ENCODE results near the gene DCDC2.
"Not testable (repeated sequence)": the region's sequence is repeated elsewhere in the genome, so short reads cannot be mapped to it uniquely, and the experiment has no call there.

The DCDC2 gene

GRCh38 chr6:24257282-24257681 lies 100.6 kb downstream of the DCDC2 start:
- DNase-seq (ENCODE audit: low read depth): no peak

DNA sequence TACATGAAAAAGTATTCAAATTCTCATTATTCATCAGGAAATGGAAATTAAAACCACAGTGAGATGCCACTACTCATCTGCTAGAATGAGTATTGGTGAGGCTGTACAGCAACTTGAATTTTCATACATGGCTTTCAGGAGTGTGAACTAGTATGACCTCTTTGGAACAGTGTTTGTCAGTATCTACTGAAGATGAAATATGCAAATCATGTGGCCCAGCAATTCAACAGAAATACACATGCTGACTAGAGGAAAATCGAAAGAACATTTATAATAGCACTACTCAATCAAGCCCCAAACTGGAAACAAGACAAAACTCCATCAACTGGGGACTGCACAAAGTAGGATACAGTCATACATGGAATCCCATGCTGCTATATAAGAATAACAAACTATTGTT lies 102.2 kb downstream of the DCDC2 start:
- no peak for DNase-seq (ENCODE audit: low read depth)

- no peak for DNase-seq (ENCODE audit: low read depth)
Measured at GRCh38 chr6:24253360-24253759, 104.5 kb downstream of the DCDC2 start.

GRCh38 chr6:24252280-24252679 lies 105.6 kb downstream of the DCDC2 start:
- no peak for DNase-seq (ENCODE audit: low read depth)

GRCh38 chr6:24251339-24251738 lies 106.5 kb downstream of the DCDC2 start:
- DNase-seq (ENCODE audit: low read depth): no peak

DNA sequence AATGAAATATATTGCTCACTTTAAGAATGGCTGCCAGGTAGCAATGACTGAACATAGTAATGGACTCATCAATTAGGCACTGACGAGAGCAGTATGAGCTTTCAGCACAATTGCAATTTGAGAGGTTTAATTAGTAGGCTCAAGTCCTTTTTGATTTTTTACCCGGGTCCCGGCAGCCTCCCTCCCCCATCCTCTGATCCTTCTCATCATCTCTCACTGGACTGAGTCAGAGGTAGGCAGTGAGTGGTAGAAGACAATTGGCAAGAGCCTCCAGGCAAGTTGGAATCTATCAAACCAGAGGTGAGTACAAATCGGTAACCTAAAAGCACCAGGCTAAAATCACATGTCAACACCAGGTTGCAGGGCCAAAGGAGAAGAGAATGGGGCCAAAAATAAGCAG lies 107.9 kb downstream of the DCDC2 start:
- no peak for DNase-seq (ENCODE audit: low read depth)

DNA sequence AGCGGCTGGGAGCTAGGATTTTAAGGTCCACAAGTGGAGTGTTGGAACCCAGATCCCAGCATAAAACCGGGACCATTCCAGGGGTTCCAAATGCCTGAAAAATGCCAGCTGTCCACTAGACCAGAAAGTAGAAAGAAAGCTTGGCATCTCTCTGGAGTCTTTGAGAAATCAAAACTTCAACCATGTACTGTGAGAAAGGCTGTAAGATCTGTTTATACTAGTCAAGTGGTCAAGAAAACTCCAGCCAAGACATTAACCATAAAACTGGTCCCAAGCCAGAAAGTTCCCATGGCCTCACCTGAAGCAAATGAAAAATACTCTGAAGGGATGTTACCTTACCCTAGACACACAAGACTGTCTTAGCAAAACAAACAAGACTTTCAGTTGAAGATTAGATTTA lies 112.6 kb downstream of the DCDC2 start:
- no peak for DNase-seq (ENCODE audit: low read depth)

DNA sequence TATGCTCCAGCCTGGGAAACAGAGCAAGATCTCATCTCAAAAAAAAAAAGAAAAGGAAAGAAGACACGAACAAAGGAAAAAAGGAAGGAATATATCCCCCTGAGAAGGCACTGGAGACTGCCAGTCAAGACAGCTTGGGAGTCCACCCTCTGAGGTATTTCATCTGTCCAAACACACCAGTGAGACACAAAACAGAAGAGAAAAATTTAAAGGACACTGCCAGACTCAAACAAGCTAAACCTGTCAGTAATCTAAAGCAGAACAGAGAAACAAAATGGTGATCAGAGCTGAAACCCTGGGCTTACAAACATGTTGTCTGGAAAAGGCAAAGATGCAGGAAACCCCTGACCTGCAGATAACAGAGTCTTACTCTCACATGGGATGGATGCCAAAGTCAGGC lies 114.9 kb downstream of the DCDC2 start:
- no peak for DNase-seq (ENCODE audit: low read depth)

GRCh38 chr6:24241779-24242178 lies 116.1 kb downstream of the DCDC2 start:
- not testable (repeated sequence) for DNase-seq (ENCODE audit: low read depth)

DNA sequence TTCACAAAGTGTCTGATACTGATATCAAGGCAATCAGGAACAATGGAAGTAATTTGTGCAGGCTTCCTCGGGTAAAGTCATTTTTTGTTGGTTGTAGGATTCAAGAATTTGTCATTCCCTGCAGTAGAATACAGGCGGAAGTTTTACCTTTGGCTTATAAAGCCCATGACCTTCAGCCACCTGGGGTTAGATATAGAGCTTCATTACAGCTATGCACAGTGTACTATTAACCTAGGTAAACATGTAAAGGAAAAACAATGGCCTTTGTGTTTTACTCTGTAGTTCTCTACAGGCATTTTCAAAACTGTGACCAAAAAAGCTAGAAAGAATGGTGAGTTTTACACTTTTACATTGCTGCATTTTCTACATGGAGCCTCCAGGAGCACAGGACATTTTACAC lies 116.9 kb downstream of the DCDC2 start:
- no peak for DNase-seq (ENCODE audit: low read depth)

DNA sequence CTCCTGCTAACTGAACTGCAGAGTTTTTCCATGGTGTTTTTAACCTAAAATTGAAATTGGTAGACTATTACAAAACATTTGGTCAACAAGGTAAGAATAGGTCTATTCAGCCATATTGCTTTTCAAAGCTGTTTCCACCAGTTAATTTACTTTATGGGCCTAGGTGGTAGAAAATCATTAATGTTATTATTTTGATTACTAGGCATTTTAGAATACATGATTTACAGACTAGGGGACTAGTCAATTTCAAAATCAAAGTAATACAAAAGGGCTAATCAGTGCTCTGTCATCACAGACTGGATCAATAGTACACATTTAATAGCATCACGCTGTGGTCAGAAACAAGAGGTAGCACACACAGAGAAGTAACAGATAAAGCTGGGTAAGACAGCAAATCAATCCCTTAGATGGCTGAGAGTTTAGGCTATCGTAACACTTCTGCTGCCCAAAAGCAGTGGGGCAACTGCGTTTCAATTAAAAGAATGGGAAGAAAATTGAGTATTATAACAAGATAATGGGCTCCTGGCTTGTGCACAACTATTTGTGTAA lies 117.4 kb downstream of the DCDC2 start:
- DNase-seq (ENCODE audit: low read depth): no peak

DNA sequence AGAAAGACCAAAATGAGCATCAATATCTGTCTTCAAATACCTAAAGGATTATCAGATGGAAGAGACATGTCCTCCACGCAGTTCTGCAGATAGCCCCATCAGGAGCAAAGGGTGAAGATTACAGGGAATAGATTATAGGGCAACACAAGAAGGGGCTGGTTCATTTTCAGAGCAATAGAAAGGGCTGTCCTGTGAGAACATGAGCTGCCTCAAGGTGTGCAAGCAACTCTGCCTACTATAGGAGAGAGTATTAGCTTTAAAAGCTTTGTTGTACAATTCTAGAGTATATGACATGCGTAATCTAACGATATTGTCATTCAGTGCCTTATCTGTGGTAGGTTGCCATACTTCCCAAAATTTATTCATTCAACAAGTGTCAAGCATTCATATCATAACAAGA lies 119.2 kb downstream of the DCDC2 start:
- no peak for DNase-seq (ENCODE audit: low read depth)

GRCh38 chr6:24236779-24237178 lies 121.1 kb downstream of the DCDC2 start:
- DNase-seq (ENCODE audit: low read depth): not testable (repeated sequence)

- DNase-seq (ENCODE audit: low read depth): no peak
Measured at GRCh38 chr6:24233813-24234442, 123.9 kb downstream of the DCDC2 start.

- DNase-seq (ENCODE audit: low read depth): no peak
Measured at GRCh38 chr6:24231438-24231977, 126.4 kb downstream of the DCDC2 start.

GRCh38 chr6:24229696-24230405 lies 128.0 kb downstream of the DCDC2 start:
- DNase-seq (ENCODE audit: low read depth): no peak

- DNase-seq (ENCODE audit: low read depth): no peak
Measured at GRCh38 chr6:24228681-24229255, 129.1 kb downstream of the DCDC2 start.

DNA sequence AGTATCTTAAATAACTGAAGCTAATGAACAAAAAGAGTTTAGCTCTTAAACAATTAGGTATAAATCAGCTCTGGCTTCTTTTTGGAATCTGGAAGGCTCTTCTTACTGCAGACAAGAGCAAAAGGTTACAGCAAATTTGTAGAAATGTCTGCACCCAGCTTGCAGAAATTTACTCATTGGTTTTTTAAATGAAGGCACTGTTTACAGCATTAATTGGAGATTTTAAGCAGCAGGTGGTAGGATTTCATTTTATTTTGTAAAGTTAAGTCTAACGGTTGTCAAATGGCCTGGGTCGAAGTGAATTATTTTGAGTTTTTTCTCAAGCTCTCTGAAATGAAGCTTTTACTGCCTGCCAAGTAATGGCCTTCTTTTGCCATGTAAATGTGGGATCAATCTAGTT lies 129.7 kb downstream of the DCDC2 start:
- DNase-seq (ENCODE audit: low read depth): no peak

DNA sequence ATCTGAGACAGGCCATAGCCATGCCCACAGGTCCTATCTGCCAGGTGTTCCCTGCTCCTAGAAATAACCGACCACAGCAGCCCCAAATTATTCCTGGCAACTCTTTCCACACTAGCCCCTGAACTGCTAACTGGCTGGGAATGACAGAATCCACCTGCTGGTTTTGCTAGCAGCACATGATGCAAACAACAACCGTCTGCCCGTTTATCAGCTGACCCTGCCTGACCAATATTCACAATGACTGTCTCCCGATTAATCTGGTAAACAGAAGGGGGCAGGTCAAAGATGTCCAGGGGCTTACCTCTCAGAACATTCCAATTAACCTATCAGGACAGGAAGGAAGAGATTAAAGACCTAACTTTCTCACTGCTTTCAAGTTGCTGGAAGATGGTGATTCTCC lies 130.3 kb downstream of the DCDC2 start:
- DNase-seq (ENCODE audit: low read depth): no peak

DNA sequence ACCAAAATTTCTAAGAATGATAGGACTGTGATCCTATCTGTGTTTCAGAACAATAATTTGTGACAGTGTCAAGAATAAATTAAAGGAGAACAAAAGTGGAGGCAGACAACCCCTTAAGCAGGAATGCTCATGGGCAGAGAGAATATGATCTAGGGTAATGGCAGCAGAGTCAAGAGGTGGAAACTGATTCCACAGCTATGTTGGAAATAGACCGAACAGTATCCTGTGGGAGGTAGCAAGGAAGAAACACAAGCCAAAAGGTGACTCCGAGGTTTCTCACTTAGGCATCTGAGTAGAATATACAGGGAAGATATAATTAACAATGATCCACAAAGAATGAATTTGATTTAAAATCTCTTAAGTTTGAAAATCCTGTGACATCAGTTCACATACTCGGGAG lies 131.3 kb downstream of the DCDC2 start:
- no peak for DNase-seq (ENCODE audit: low read depth)

DNA sequence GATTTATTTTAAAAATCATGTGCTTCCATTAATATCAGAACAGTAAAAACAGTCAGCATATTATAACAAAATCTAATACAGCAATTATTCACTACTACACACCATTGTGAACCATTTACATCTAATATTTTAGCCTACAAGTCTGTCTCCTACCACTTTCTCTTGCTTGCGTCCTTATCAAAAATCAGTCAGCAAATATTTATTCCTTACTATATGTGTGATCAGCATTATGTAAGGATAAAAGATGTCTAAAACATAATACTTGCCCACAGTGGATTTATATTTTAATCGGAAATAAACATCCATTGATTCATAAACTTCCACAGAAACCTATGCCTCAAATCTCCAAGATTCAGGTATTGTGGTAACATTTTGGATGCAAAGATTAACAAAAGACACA lies 132.0 kb downstream of the DCDC2 start:
- no peak for DNase-seq (ENCODE audit: low read depth)

DNA sequence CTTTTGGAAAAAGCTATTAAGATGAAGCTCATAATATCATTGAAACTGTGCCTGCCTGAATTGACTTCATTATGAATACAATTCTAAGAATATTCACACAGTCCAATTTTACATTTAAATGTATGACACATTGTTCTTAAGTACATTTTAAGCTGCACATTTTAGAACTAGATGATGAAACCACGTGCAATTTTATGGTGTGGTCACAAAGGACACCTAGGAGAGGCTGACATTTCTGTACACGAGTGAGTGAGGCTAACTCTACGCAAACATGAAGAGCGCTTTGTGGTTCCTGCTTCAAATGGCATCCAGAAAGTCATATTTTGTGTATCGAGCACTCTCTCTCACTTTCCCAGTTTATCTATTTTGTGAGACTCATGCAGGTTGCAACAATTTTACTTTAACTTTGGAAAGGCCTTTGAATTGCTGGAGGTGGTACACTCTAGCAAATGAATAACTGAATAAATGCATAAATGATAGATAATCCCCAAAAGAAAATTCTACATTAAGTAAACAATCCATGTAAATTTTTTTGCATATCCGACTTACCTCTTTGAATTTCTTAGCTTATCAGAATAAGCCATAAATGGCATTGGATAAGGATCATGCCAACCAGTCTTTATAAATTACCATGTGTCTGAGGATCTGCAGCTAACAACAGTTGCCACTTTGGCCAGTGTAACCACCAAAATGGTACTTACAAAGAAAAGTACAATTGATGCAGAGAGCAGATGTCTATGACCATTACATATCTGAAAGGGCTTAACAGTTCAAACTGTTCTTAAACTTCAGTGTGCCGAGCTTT lies 134.5 kb downstream of the DCDC2 start:
- DNase-seq (ENCODE audit: low read depth): no peak

Measured in activated gamma-delta T cell treated with anti-CD3 and anti-CD28 coated beads, Interleukin-2, amount 50 U/mL, for 16 hours (primary cell).